K562 (cell line): ENCODE results near the gene FAF2. TPM values are rescaled to one million over a fixed set of nuclear protein-coding genes. Genes with fewer than 3 reads are reported as not detected.

Experiments
- BACH1 ChIP-seq: fragments of 200-800 bp; sonication (Bioruptor generic); IDR thresholded peaks from 2 replicates; pipeline ENCODE4 v1.6.1; 2016; ENCODE audit warnings: missing genetic modification characterization, missing compliant biosample characterization
- HMBOX1 ChIP-seq: sonication (generic); IDR thresholded peaks from 2 replicates; pipeline ENCODE4 v1.6.1; 2016
- HNRNPLL ChIP-seq: fragments of 200-400 bp; formaldehyde crosslinking; IDR thresholded peaks from 2 replicates; pipeline ENCODE4 v1.6.1; 2017; ENCODE audit warnings: low read length, low read depth, mild to moderate bottlenecking; ENCODE audit not compliant: poor library complexity, severe bottlenecking
- KHSRP ChIP-seq: fragments of 450-650 bp; IDR thresholded peaks from 2 replicates; pipeline ENCODE4 v1.6.1; 2017
- NR2C1 ChIP-seq, 2 experiments: fragments of 450-650 bp; IDR thresholded peaks; 2 replicates each; pipeline ENCODE4 v1.6.1; 2017; ENCODE audit warnings: mild to moderate bottlenecking in 2 of 2, antibody characterized with exemption in 1 of 2, inconsistent platforms in 1 of 2, missing compliant biosample characterization in 1 of 2, missing genetic modification characterization in 1 of 2
- NR4A1 ChIP-seq, 2 experiments: fragments of 250-450 bp in 1 of 2; fragments of 450-650 bp in 1 of 2; sonication (Bioruptor Pico) in 1 of 2; IDR thresholded peaks; 2 replicates each; pipeline versions ENCODE4 v1.4.0 to v1.6.1; 2016 to 2020; ENCODE audit warnings: mild to moderate bottlenecking in 2 of 2, missing compliant biosample characterization in 1 of 2, missing genetic modification characterization in 1 of 2, moderate library complexity in 1 of 2
- POLR2G ChIP-seq: fragments of 200-400 bp; formaldehyde crosslinking; IDR thresholded peaks from 2 replicates; pipeline ENCODE4 v1.6.1; 2017; ENCODE audit warnings: low read depth, mild to moderate bottlenecking, antibody characterized with exemption, low read length, moderate library complexity
- RBM25 ChIP-seq: fragments of 200-400 bp; formaldehyde crosslinking; IDR thresholded peaks from 2 replicates; pipeline ENCODE4 v1.6.1; 2018; ENCODE audit warnings: low read length, low read depth, moderate library complexity; ENCODE audit not compliant: severe bottlenecking
- ZFP36 ChIP-seq: fragments of 150-350 bp; IDR thresholded peaks from 2 replicates; pipeline ENCODE4 v1.6.1; 2018; ENCODE audit warnings: low read length, low read depth; ENCODE audit not compliant: partially characterized antibody
- ZNF175 ChIP-seq: fragments of 200-800 bp; sonication (Bioruptor generic); IDR thresholded peaks from 2 replicates; pipeline ENCODE4 v1.6.1; 2016; ENCODE audit warnings: low read depth, mild to moderate bottlenecking, missing genetic modification characterization, missing compliant biosample characterization
- ZNF384 ChIP-seq: IDR thresholded peaks from 2 replicates; pipeline ENCODE4 v1.6.1; 2012; ENCODE audit warnings: low read depth, low read length, improper control_type of control experiment
- polyA plus RNA-seq, 8 experiments: library from polyadenylated mRNA; depleted of rRNA in 4 of 8; stranded (reverse) in 5 of 8; unstranded in 3 of 8; fragments of >200 nt; fragmentation: Nextera tagmentation in 2 of 8; fragmentation: Illumina TruSeq in 1 of 8; extraction: Ambion mirVana in 2 of 8; extraction: Trizol in 1 of 8; gene quantifications; 2 replicates each; pipeline versions ENCODE4 v1.2.1 to v1.2.3, GENCODE V29; 2011 to 2014; ENCODE audit warnings: inconsistent platforms in 1 of 8, missing spikeins in 1 of 8
- total RNA-seq, 7 experiments: library from RNA; depleted of rRNA in 6 of 7; stranded (reverse); fragments of >200 nt in 6 of 7; fragmentation: Illumina TruSeq in 2 of 7; extraction: Trizol in 2 of 7; gene quantifications; 2 replicates each; pipeline versions ENCODE4 v1.2.1 to v1.2.3, GENCODE V29; 2011 to 2021; ENCODE audit warnings: low replicate concordance in 1 of 7
- TF ChIP-seq, protein P1 (sequence below): fragments of 250-450 bp; sonication (Bioruptor Pico); IDR thresholded peaks from 2 replicates; pipeline ENCODE4 v1.8.0; 2022; ENCODE audit warnings: inconsistent platforms, mild to moderate bottlenecking, moderate library complexity, borderline replicate concordance
- TF ChIP-seq, protein P2 (sequence below): fragments of 450-650 bp; formaldehyde crosslinking; IDR thresholded peaks from 2 replicates; pipeline ENCODE4 v1.4.0; 2020; ENCODE audit warnings: mild to moderate bottlenecking, moderate library complexity

The FAF2 gene
- total and polyA plus RNA-seq, 9 of the 15 experiments (the other 6 are each of a cell fraction or from before 2014, with no cell fraction given): 25.0 to 44.6 (median 36.1) TPM

DNA sequence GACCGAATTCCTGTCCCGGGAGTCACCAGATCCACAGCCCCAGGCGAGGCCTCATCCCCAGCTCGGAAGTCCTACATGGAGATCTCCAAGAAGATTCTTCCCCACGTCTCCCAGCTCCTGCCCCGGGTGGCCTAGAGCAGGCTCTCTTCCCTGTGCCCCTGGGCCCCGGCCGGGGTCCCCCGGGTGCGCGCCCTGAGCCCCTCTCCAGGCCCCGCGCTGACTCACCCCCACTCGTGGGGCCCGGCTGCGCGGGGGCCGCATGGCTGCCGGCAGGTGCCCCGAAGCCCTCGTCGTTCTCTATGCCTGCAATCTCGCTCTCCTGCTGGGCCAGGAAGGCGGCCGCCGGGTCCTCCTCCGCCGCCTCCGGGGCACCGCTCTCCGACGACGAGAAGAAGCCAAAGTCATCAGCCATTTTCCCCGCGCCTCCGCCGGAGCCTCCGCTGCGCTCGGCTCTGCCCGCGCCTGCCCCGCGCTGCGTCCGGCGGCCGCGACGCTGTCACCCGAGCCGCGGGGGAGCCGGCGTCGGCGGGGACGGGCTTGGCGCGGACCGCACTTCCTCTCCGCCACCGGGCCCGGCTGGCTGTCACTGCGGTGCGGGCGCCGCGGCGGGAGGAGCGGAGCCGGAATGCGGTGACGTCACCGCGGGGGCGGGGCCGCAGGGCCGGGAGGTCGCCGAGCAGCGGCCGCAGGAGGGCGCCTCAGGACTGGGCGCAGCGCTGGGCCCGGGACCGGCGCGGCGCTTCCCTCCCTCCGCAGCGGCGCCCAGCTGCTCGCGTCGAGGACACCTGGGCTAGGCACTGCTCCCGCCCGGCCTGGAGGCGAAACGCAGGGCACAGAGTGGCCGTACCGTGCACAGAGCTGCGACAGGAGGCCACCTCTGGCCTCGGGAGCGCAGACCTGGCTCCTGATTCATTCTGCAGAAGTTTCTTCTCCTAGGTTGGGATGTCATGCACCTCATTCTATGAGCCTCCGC is 31.9 kb upstream of the FAF2 start, which contains the start of gene CLTB (continued):
- TF ChIP-seq, protein P1, sequence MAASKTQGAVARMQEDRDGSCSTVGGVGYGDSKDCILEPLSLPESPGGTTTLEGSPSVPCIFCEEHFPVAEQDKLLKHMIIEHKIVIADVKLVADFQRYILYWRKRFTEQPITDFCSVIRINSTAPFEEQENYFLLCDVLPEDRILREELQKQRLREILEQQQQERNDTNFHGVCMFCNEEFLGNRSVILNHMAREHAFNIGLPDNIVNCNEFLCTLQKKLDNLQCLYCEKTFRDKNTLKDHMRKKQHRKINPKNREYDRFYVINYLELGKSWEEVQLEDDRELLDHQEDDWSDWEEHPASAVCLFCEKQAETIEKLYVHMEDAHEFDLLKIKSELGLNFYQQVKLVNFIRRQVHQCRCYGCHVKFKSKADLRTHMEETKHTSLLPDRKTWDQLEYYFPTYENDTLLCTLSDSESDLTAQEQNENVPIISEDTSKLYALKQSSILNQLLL (CRISPR knock-in tag): no peak
- TF ChIP-seq ZFP36 (no peak), HNRNPLL (no peak), NR4A1 (CRISPR knock-in tag; IDR thresholded peaks at IDR 0.05) (peak; percentile 50; the same call in 1 of the 2 replicates), NR4A1 (tag; IDR thresholded peaks at IDR 0.05) (0 out of 2 replicates have a peak, but pooled peaks have one; percentile 42), HMBOX1 (no peak), RBM25 (peak; percentile 68), NR2C1 (IDR thresholded peaks at IDR 0.05) (no peak), NR2C1 (tag; IDR thresholded peaks at IDR 0.05) (no peak), POLR2G (peak; percentile 91), BACH1 (tag) (no peak), ZNF384 (no peak), ZNF175 (0 out of 2 replicates have a peak, but pooled peaks have one; percentile 37), KHSRP (no peak)
- TF ChIP-seq, protein P2, sequence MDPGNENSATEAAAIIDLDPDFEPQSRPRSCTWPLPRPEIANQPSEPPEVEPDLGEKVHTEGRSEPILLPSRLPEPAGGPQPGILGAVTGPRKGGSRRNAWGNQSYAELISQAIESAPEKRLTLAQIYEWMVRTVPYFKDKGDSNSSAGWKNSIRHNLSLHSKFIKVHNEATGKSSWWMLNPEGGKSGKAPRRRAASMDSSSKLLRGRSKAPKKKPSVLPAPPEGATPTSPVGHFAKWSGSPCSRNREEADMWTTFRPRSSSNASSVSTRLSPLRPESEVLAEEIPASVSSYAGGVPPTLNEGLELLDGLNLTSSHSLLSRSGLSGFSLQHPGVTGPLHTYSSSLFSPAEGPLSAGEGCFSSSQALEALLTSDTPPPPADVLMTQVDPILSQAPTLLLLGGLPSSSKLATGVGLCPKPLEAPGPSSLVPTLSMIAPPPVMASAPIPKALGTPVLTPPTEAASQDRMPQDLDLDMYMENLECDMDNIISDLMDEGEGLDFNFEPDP (CRISPR knock-in tag): no peak; the same call in 1 of the 2 replicates
